ENCODE results near the gene NAPB. TPM values are rescaled to one million over a fixed set of nuclear protein-coding genes. Genes with fewer than 3 reads are reported as not detected.
A peak's percentile ranks its signal among the peaks of the same experiment; 100 is the strongest.

The NAPB gene
- total and polyA plus RNA-seq, 7 donors, result 1.8 to 12.3 (median 3.0) TPM

- H3K4me1 ChIP-seq, result peaks cover 7% of the 10 kb centered on the region
- no peak for TF ChIP-seq CTCF (IDR thresholded peaks at IDR 0.05)
- no peaks in the 10 kb centered on the region for H3K9me3 ChIP-seq
- H3K4me3 ChIP-seq, result no peak overlapping the region
- H3K27ac ChIP-seq, result no peak overlapping the region
- ATAC-seq, result no peak
- H3K27me3 ChIP-seq (ENCODE audit: insufficient read depth in 3 of 3, low read length in 2 of 3), result no peaks in the 10 kb centered on the region
- WGBS, 3 donors, result 86 to 88% (median 86%) methylated on average over 3 of the region's 3 CpGs
- no peaks in the 10 kb centered on the region for H3K36me3 ChIP-seq (ENCODE audit: insufficient read depth in 1 of 2, low read depth in 1 of 2)
- DNase-seq, result no peak
- intact Hi-C loops (cut with DNase I), result no loop called here
Measured at GRCh38 chr20:23433628-23434027, 12.3 kb upstream of the NAPB start.

- no peak for TF ChIP-seq CTCF (IDR thresholded peaks at IDR 0.05)
- intact Hi-C loops (cut with DNase I), result loop anchor here in 1 of 2 donors (10.0 kb wide), 1 partner anchor 730 kb away; no protein-coding TSS in a partner anchor
- H3K4me3 ChIP-seq, result no peak overlapping the region
- 81 to 82% (median 81%) methylated on average over 9 of the region's 9 CpGs for WGBS, 3 donors
- no peak overlapping the region for H3K27ac ChIP-seq
- no peaks in the 10 kb centered on the region for H3K9me3 ChIP-seq
- no peaks in the 10 kb centered on the region for H3K36me3 ChIP-seq (ENCODE audit: insufficient read depth in 1 of 2, low read depth in 1 of 2)
- peaks cover 7% of the 10 kb centered on the region for H3K4me1 ChIP-seq
- H3K27me3 ChIP-seq (ENCODE audit: insufficient read depth in 3 of 3, low read length in 2 of 3), result no peaks in the 10 kb centered on the region
- no peak for DNase-seq
- ATAC-seq, result no peak
Measured at GRCh38 chr20:23425129-23425528, 3.8 kb upstream of the NAPB start.

- Histone ChIP-seq H3K9me3 (no peaks in the 10 kb centered on the region), H3K36me3 (ENCODE audit: insufficient read depth in 1 of 2, low read depth in 1 of 2) (no peaks in the 10 kb centered on the region), H3K27me3 (ENCODE audit: insufficient read depth in 3 of 3, low read length in 2 of 3) (no peaks in the 10 kb centered on the region), H3K27ac (peak overlapping the region; percentile 93), H3K4me1 (peaks cover 40% of the 10 kb centered on the region), H3K4me3 (peak overlapping the region; percentile 92)
- no peak for TF ChIP-seq CTCF (IDR thresholded peaks at IDR 0.05)
- ATAC-seq, result peak; percentile 38 to 74 (median 65)
- WGBS, 3 donors, result 0 to 1% (median 0%) methylated on average over 56 to 58 of the region's 58 CpGs
- peak; percentile 49 to 68 for DNase-seq
- intact Hi-C loops (cut with DNase I), result loop anchor here (5.0 to 10.0 kb wide), 4 partner anchors 58 to 725 kb away; partner anchors contain the start of genes NXT1 (in 2 of the 2) and GZF1 (in 1 of the 2)
Measured at GRCh38 chr20:23419995-23420901, 1.0 kb downstream of the NAPB start.

- 24 to 32% (median 31%) methylated on average over 5 of the region's 5 CpGs for WGBS, 3 donors
- Histone ChIP-seq H3K27ac (peak overlapping the region; percentile 93), H3K27me3 (ENCODE audit: insufficient read depth in 3 of 3, low read length in 2 of 3) (no peaks in the 10 kb centered on the region), H3K9me3 (no peaks in the 10 kb centered on the region), H3K36me3 (ENCODE audit: insufficient read depth in 1 of 2, low read depth in 1 of 2) (no peaks in the 10 kb centered on the region), H3K4me1 (peaks cover 40% of the 10 kb centered on the region), H3K4me3 (peak overlapping the region; percentile 92)
- ATAC-seq, result no peak
- DNase-seq, result no peak
- TF ChIP-seq CTCF (IDR thresholded peaks at IDR 0.05), result no peak
- intact Hi-C loops (cut with DNase I), result loop anchor here (5.0 to 10.0 kb wide), 2 partner anchors 57 to 65 kb away; partner anchors contain the start of genes GZF1 (in 1 of the 2) and NXT1 (in 1 of the 2)
Measured at GRCh38 chr20:23419657-23419994, 1.7 kb downstream of the NAPB start.

Data from psoas muscle (tissue), 8 donors.